HG02973 (cell line): Measurements from ENCODE around the gene BORCS6.

Source experiments
- ATAC-seq: cut with Tn5 transposase; IDR thresholded peaks from one replicate; pipeline ENCODE4 v1.9.1; 2021; ENCODE audit warnings: moderate library complexity; ENCODE audit not compliant: unreplicated experiment

BORCS6 gene

DNA sequence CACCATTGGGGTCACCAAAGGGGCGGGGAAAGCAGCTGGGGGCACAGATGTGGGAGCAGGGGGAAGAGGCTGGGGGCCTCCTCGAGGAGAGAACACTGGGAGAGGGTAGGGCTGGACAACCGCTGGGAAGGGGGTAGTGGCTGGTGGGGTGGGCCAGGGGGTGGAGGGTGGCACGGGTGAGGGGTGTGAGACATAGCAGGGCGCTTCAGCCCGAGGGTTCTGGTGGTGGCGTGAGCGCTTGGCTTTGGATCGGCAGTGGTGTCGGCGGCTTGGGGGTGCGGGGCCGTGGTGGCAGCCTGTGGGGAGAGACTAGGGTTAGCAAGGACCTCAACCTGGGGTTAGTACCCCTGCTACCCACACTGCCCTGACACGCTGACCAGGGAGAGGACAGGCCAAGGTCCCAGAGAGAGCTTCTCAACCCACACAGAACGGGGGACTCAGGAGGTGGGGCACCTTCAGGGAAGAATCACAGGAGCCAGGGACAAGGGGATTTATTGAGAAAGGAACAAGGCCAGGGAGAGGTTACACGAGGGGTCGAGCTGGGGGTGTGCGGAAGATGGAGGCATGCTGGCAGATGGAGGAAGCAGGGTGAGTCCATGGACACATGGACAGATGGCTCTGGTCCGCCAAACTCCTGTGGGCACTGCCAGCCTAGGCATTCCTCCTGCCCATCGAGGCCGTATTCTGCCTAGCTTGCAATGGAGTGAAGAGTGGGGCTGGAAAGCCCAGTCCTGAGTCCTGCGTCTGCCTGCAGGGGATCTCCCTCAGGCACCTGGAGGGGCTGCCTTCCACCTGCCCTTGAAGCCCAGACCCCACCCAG is 46.2 kb downstream of the BORCS6 start:
- ATAC-seq: no peak

DNA sequence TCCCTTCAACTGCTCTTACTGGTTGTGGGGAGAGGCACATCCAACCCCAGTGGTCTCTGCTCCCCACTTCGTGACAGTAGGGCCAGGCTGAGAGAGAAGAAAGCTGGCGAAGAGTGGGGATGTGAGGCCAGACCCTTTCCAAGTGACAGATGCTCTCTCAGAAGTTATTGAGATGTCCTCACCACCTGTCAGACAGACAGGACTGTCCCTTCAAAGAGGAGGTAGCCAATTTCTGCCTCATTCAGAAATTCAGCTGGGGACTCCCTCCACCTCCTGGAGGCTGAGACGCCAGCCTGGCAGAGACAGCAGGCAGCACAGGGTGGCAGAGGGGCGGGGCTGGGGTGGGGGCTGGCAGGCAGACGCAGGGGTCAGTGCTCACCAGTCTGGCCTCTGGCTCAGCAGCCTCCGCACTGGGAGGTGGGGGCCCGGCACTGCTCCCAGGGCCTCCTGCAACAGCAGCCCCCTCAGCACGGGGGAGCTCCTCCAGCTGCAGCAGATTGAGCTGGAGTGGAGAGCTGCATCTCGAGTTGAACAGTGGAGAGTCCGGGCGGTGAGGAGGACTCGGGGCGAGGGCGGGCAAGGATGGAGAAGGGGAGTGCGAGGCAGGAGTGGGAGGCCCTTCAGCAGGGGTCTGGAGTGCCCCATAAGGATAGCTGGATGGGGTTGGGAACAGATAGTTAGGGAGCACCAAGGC is 46.9 kb downstream of the BORCS6 start:
- no peak for ATAC-seq

DNA sequence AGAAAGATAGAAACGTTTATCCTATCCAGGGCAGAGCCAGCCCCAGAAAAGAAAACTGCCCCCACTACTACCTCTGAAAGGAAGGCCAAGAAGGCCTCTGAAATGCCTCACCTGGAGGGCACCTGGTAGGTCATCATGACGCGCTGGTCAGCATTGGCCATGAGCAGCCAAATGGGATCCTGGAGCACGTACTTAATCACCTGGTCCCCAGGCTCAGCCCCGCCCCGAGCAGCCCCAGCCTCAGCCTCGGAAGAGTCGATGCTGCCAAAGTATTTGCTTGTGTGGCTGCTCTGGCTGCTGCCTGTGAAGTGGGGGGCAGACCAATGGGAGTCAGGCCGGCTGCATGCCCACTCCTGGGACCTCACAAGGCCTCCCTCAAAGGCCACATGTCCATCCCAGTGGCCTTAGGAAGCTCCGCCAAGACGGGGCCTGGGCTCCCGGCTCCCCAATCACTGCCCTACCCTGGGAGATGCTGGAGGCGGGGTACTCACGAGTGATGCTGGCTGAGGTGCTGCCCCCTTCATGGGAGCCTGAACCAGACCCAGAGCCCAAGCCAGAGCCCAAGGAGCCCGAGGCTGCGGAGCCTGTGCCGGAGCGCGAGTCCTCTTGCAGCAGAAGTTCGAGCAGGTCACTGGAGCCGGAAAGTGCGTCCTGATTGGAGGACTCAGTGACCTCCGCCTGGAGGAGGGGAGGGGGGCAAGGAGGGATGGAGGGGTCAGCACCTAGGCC is 47.7 kb downstream of the BORCS6 start:
- ATAC-seq: no peak

DNA sequence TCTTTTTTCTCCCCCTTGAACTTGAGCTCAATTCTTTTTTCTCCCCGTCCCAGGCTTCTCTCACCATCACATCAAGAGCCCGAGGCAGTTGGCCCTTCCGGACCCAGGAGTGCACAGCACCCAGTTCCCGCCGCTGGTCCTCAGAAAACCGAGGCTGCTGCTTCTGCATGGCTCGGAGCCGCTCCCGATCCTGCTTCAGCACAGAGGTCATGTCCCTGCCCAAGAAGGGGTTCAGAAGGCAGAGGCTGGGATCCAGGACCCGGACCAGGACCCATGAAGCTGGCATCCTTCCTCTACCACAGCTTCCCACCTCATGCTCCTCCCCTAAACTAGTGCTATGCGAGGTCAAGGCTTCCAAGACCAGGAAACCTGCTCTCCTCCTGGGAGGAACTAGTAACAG is 48.2 kb downstream of the BORCS6 start:
- no peak for ATAC-seq

DNA sequence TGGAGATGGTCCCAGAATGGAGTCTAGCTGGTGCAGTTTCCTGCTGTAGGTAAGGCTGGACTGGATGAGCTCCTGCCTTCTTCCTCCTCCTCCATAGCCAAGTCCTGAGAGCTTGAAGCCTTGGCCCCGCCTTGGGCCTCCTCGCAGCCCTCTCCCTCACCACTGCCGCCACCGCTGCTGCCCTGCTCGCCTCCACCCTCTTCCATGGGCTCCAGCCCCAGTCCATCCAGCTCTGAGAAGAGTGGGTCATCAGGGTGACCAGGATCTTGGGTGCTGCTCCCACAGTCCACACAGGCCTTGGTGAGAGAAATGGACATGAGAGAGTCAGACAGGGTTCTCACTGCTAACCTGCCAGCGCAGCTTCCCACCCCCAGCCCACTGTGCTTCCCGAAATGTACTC is 48.9 kb downstream of the BORCS6 start:
- no peak for ATAC-seq

DNA sequence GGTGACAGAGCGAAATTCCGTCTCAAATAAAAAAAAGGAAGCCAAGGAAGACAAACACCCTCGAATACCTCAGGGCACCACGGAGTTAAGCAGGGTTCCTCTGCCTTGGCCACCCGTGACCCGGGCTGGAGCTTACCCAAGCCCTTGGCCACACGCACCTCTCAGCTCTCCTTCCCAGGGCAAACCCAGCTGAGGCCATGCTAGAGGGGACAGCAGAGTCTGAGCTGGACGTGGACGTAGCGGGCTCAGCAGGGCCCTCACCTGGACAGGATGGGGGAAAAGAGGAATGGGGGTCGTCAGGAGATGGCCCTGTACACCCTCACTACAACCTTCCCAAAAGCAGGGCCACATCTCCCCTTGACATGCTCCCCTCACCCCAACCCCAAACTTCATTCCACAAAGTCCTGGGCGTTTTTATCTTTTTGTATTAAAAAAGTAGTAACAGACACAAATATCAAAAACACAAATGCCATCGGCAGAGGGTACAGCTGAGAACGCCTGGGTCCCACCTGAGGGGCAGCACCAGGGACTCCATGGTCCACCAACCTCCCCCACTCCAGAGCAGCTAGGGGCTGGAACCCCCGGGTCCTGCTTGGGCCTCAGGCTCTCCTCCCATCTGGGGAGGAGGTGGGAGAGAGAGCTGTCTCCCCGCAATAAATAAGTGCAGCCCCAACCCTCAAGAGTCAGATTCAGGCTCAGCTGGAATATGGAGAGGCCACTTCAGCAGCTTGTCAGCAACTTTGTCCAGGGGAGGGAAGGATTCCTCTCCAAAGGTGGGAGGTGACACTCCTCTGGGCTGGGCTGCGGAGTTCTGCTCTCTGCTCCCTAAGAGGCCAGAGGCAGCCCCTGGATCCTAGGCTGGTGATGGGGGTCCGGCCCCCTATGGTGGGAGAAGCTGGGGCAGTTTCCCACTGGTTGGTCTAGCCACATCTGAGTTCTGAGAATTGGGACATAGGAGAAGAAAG is 49.6 kb downstream of the BORCS6 start:
- no peak for ATAC-seq

DNA sequence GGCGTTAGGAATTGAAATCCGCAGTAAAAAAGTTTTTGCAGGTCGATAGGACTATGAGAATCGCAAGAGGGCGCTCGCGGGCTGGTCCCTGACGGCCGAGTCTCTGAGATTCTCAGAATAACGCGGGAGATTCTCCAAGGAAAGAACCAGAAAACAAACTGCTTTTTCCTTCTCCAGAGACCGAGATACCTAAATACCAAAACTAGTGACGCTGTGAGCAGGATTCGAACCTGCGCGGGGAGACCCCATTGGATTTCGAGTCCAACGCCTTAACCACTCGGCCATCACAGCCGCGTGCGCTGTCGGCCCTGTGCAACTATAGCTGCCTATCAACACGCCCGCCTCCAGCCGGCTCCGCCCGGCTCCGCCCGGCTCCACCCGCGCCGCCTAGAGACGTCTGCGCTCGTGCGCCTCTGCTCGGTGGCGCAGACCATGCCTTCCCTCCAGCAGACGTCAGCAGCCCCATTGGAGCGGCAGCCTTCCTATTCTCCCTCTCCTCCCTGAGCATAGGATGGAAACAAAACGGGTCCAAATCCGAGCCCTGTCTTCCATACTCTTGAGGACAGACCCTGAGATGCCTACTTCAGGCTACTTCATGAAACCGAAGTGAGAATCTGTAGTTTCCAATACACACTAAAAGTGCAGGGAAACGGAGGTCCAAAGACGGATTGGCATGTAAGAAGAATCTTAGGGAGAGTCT is 51.2 kb downstream of the BORCS6 start:
- peak; percentile 69 for ATAC-seq

DNA sequence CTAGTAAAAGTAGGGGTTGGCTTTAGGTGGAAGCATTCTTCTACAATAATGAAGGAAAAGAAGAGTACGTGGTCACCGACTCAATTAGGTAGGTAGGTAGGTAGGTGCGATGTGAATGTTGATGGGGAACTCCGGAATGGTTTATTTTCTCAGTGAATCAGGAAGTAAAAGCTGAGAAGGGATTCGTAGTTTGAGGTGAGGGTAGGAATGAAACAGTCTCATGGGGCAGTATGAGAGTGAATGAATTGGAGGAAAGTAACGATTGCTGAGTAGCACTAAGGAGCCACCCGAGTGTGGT is 51.7 kb downstream of the BORCS6 start:
- peak; percentile 12 for ATAC-seq
